NCI-H2196 (cell line): Measurements from ENCODE around the gene IL3.

Experiments used
- DNase-seq: peaks from one replicate; lab custom pipeline; 2025; ENCODE audit not compliant: unreplicated experiment; lab: John Stamatoyannopoulos, UW

Gene IL3

GRCh38 chr5:132025403-132025971 lies 35.0 kb upstream of the IL3 start:
- DNase-seq = no peak

- no peak for DNase-seq
Observed at GRCh38 chr5:132026516-132027008, 33.9 kb upstream of the IL3 start.

GRCh38 chr5:132027027-132027426 lies 33.4 kb upstream of the IL3 start:
- no peak for DNase-seq

- DNase-seq = no peak
Observed at GRCh38 chr5:132029609-132030330, 30.7 kb upstream of the IL3 start.

- no peak for DNase-seq
Observed at GRCh38 chr5:132030610-132031009, 29.8 kb upstream of the IL3 start.

- no peak for DNase-seq
Observed at GRCh38 chr5:132032196-132032595, 28.3 kb upstream of the IL3 start.

GRCh38 chr5:132033122-132033521 lies 27.3 kb upstream of the IL3 start:
- DNase-seq = no peak

- no peak for DNase-seq
Observed at GRCh38 chr5:132037353-132037752, 23.1 kb upstream of the IL3 start.

GRCh38 chr5:132044207-132044606 lies 16.2 kb upstream of the IL3 start:
- no peak for DNase-seq

GRCh38 chr5:132046880-132047299 lies 13.6 kb upstream of the IL3 start:
- DNase-seq = no peak

- DNase-seq = no peak
Observed at GRCh38 chr5:132049093-132049492, 11.4 kb upstream of the IL3 start.

- no peak for DNase-seq
Observed at GRCh38 chr5:132049559-132049958, 10.9 kb upstream of the IL3 start.

- no peak for DNase-seq
Observed at GRCh38 chr5:132050136-132050535, 10.3 kb upstream of the IL3 start.

GRCh38 chr5:132050661-132051552 lies 9.5 kb upstream of the IL3 start:
- no peak for DNase-seq

GRCh38 chr5:132052520-132052919 lies 7.9 kb upstream of the IL3 start:
- DNase-seq = no peak

GRCh38 chr5:132053483-132053882 lies 7.0 kb upstream of the IL3 start:
- DNase-seq = no peak

- DNase-seq = no peak
Observed at GRCh38 chr5:132054031-132054696, 6.3 kb upstream of the IL3 start.

- DNase-seq = no peak
Observed at GRCh38 chr5:132054697-132055440, 5.6 kb upstream of the IL3 start.

- DNase-seq = no peak
Observed at GRCh38 chr5:132055441-132055807, 5.0 kb upstream of the IL3 start.

GRCh38 chr5:132055808-132056609 lies 4.4 kb upstream of the IL3 start:
- no peak for DNase-seq
